ENCODE measurements around the gene BTG1.

GRCh38 chr12:92193063-92193462 is 47.4 kb upstream of the BTG1 start:
- no peak for TF ChIP-seq CTCF (conservative IDR thresholded peaks at IDR 0.05; ENCODE audit: low read length)
- TF ChIP-seq EZH2phosphoT487 (IDR thresholded peaks at IDR 0.05; ENCODE audit: borderline replicate concordance) = no peak

Data from Loucy (cell line).